OCI-LY7 (cell line): Measurements from ENCODE around the gene CCDC85B. TPM values are rescaled to one million over a fixed set of nuclear protein-coding genes. Genes with fewer than 3 reads are reported as not detected.

Source experiments
- BruUV-seq: library from RNA; stranded (reverse); fragments of 400-500 nt; replicated peaks from 2 replicates; lab custom pipeline; 2021; lab: Mats Ljungman, UMichigan
- CTCF ChIA-PET: fragments of 300-600 bp; sonication (Branson Sonifier 250); formaldehyde crosslinking; loops from one replicate; lab custom pipeline; 2022; ENCODE audit warnings: antibody characterized with exemption; ENCODE audit not compliant: unreplicated experiment; lab: Charles Lee
- POLR2A ChIA-PET: fragments of 300-600 bp; sonication (Branson Sonifier 250); formaldehyde crosslinking; loops from one replicate; lab custom pipeline; 2022; ENCODE audit warnings: antibody characterized with exemption; lab: Charles Lee
- DNase-seq: peaks from one replicate; pipeline ENCODE4 v3.0.0-alpha.2; 2015; ENCODE audit warnings: low spot score
- H2AFZ ChIP-seq: fragments of 200-600 bp; sonication (generic), shearing (Covaris generic); 2 replicates; pipeline ENCODE4 v1.6.1; 2014; ENCODE audit warnings: mild to moderate bottlenecking, antibody characterized with exemption, low read length, moderate library complexity
- H3K27ac ChIP-seq: fragments of 200-600 bp; sonication (generic); 2 replicates; pipeline ENCODE4 v1.5.1; 2014; ENCODE audit warnings: mixed run types, low read depth, mild to moderate bottlenecking, moderate library complexity, low read length, inconsistent platforms; ENCODE audit not compliant: poor library complexity, severe bottlenecking
- H3K36me3 ChIP-seq: fragments of 200-600 bp; sonication (generic); 2 replicates; pipeline ENCODE4 v1.6.1; 2014; ENCODE audit warnings: mild to moderate bottlenecking, antibody characterized with exemption, low read length, moderate library complexity, mixed read lengths; ENCODE audit not compliant: insufficient read depth
- H3K4me1 ChIP-seq: fragments of 200-600 bp; sonication (generic); 2 replicates; pipeline ENCODE4 v1.5.1; 2014; ENCODE audit warnings: mild to moderate bottlenecking, low read length; ENCODE audit not compliant: insufficient read depth, poor library complexity, severe bottlenecking
- H3K4me2 ChIP-seq: fragments of 200-600 bp; sonication (generic); 2 replicates; pipeline ENCODE4 v1.6.1; 2014; ENCODE audit warnings: mild to moderate bottlenecking, low read length
- H3K4me3 ChIP-seq: fragments of 200-600 bp; sonication (generic); 2 replicates; pipeline ENCODE4 v1.5.1; 2014; ENCODE audit warnings: mild to moderate bottlenecking, low read depth, low read length; ENCODE audit not compliant: poor library complexity, severe bottlenecking
- H3K79me2 ChIP-seq: fragments of 200-600 bp; sonication (generic); 2 replicates; pipeline ENCODE4 v1.6.1; 2016; ENCODE audit warnings: low read depth, mild to moderate bottlenecking, low read length, moderate library complexity, mixed read lengths; ENCODE audit not compliant: insufficient read depth
- H3K9me2 ChIP-seq: fragments of 200-600 bp; sonication (generic); 2 replicates; pipeline ENCODE4 v1.6.1; 2016; ENCODE audit warnings: mild to moderate bottlenecking, low read length, mixed read lengths; ENCODE audit not compliant: insufficient read depth
- H3K9me3 ChIP-seq: fragments of 200-600 bp; sonication (generic); 2 replicates; pipeline ENCODE4 v1.6.1; 2014; ENCODE audit warnings: mild to moderate bottlenecking, mixed run types, low read length, mixed read lengths
- H4K20me1 ChIP-seq: fragments of 200-600 bp; sonication (generic); 2 replicates; pipeline ENCODE4 v1.6.1; 2014; ENCODE audit warnings: mild to moderate bottlenecking, antibody characterized with exemption, low read length, moderate library complexity, mixed read lengths; ENCODE audit not compliant: insufficient read depth
- CTCF ChIP-seq: fragments of 200-600 bp; sonication (generic); conservative IDR thresholded peaks from 2 replicates; pipeline ENCODE4 v1.5.1; 2014; ENCODE audit warnings: mild to moderate bottlenecking, antibody characterized with exemption, low read length, moderate library complexity, mixed read lengths
- EZH2phosphoT487 ChIP-seq: fragments of 200-600 bp; sonication (generic); IDR thresholded peaks from 2 replicates; pipeline ENCODE4 v1.6.1; 2018; ENCODE audit warnings: low read depth, borderline replicate concordance, mild to moderate bottlenecking, mixed run types, antibody characterized with exemption, low read length, moderate library complexity, mixed read lengths
- intact Hi-C: fragments of 100-400 bp; cut with micrococcal nuclease; formaldehyde crosslinking; loops from one replicate; pipeline ENCODE4 v1.10.0; 2022; ENCODE audit not compliant: unreplicated experiment
- total RNA-seq, 2 experiments: library from RNA; depleted of rRNA in 1 of 2; stranded (reverse); fragments of >200 nt in 1 of 2; shearing (Covaris generic) in 1 of 2; gene quantifications; 2 replicates each; pipeline ENCODE4 v1.2.3, GENCODE V29; 2014 to 2022

Gene CCDC85B
- total RNA-seq, 2 experiments from 2014 or later: 64.1 to 76.7 TPM

- DNase-seq: no peak
- Histone ChIP-seq H4K20me1 (peaks cover 20% of the 10 kb centered on the region), H3K79me2 (peaks cover 43% of the 10 kb centered on the region), H3K4me2 (peak overlapping the region; percentile 96), H3K9me2 (no peaks in the 10 kb centered on the region), H3K4me1 (peaks cover 31% of the 10 kb centered on the region), H2AFZ (peak overlapping the region; percentile 12; the same call in 1 of the 2 replicates), H3K4me3 (peak overlapping the region; percentile 99), H3K9me3 (no peaks in the 10 kb centered on the region), H3K36me3 (peaks cover 61% of the 10 kb centered on the region), H3K27ac (peak overlapping the region; percentile 93)
- no TSS peak for BruUV-seq
- ChIA-PET CTCF (interaction anchor here (0.5 to 2.0 kb wide), 7 partner anchors 10 to 1081 kb away, joined by 3 to 17 read pairs (median 4); partner anchors contain the start of genes CCDC85B, FIBP and SF1), POLR2A (interaction anchor here (0.6 to 3.9 kb wide), 11 partner anchors 12 to 361 kb away, joined by 3 to 59 read pairs (median 3); partner anchors contain the start of genes CCDC85B, FIBP and PCNX3)
- intact Hi-C loops: loop anchor here (1.0 to 5.0 kb wide), 9 partner anchors 28 to 407 kb away; partner anchors contain the start of genes BANF1, C11orf68, DRAP1 and EIF1AD
- no peak for TF ChIP-seq EZH2phosphoT487
- TF ChIP-seq CTCF: no peak
Measured at GRCh38 chr11:65859812-65860277, 30.6 kb upstream of the CCDC85B start.

- DNase-seq: peak; percentile 96
- Histone ChIP-seq H4K20me1 (peaks cover 17% of the 10 kb centered on the region), H3K79me2 (peaks cover 36% of the 10 kb centered on the region), H2AFZ (peak within 1 kb of the TSS; percentile 73; the same call in 1 of the 2 replicates), H3K4me3 (peak within 1 kb of the TSS; percentile 99), H3K4me2 (peak within 1 kb of the TSS; percentile 96), H3K36me3 (peaks cover 61% of the 10 kb centered on the region), H3K4me1 (peaks cover 31% of the 10 kb centered on the region), H3K27ac (peak within 1 kb of the TSS; percentile 93), H3K9me2 (no peaks in the 10 kb centered on the region), H3K9me3 (no peaks in the 10 kb centered on the region)
- TF ChIP-seq CTCF (peak; percentile 94), EZH2phosphoT487 (no peak)
- ChIA-PET CTCF (interaction anchor here (0.5 to 2.0 kb wide), 9 partner anchors 9 to 1082 kb away, joined by 3 to 17 read pairs (median 4); partner anchors contain the start of genes CCDC85B, FIBP, RNASEH2C and SF1), POLR2A (interaction anchor here (0.8 to 3.9 kb wide), 9 partner anchors 12 to 193 kb away, joined by 3 to 59 read pairs (median 4); partner anchors contain the start of genes CCDC85B and FIBP)
- TSS peak; percentile 84 for BruUV-seq
- intact Hi-C loops: loop anchor here (1.0 kb wide), 2 partner anchors 101 to 129 kb away; partner anchors contain the start of gene SART1
Measured at GRCh38 chr11:65860278-65861164, 30.0 kb upstream of the CCDC85B start, which contains the start of gene MUS81. Gene MUS81 (plus strand): TSS chr11:65860433. CDS start chr11:65860754, 321 bp downstream.
